ENCODE data around the gene ZDHHC16. TPM values are rescaled to one million over a fixed set of nuclear protein-coding genes. Genes with fewer than 3 reads are reported as not detected.
A peak's percentile ranks its signal among the peaks of the same experiment; 100 is the strongest.
"Not testable (repeated sequence)": the region's sequence is repeated elsewhere in the genome, so short reads cannot be mapped to it uniquely, and the experiment has no call there.

The ZDHHC16 gene
- total RNA-seq = 10 to 100 TPM; 54.3 to 62.9 (median 59.6) TPM

DNA sequence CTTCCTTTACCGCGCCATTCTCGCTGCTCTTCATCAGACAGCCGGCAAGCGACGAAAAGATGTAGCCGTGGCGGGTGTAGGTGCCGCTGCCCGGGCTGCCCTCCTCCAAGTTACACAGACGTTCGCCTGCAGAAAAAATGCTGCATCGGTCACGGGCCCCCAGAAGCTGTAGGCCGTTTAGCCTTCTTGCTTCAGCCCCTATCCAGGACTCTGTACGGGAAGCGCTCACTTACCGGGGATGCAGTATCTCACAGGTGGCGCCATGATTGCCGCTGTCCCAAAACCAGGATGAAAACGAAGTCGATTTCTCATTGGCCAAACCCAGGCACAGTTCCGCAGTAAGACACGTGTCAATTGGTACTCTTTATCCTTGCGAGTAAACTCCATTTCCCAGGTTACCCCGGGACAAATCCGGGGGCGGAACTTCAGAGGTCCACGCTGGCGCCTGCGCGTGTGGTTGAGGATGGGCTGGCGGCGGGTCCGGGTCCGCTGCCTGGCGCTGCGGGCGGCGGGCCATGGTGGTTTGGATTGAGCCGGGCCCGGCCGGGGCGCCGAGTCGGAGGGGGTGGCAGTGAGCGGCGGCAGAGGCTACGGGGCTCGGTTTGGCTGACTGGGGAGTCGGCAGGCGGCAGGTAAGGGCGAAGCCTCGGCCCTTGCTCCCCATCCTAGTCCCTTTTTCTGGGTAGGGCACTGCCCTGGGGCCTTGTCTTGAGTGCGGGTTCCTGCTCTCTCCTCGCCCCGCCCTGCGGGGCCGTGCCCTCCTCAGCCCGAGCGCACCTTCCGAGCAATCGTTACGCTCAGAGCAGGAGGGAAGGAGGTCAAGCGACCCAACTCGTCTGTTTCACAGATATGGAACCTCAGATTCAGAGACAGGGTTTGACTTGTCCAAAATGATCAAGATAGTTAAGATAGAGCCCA lies at the start of gene ZDHHC16, which contains the start of gene EXOSC1:
Gene ZDHHC16 (plus strand): TSS at position 454 of the 918 bp plus-strand sequence. CDS start 5,501 bp downstream, outside the sequence.
Gene EXOSC1 (minus strand): TSS at position 285 of the 918 bp plus-strand sequence. CDS start 21 bp downstream, at position 264.
- Mint-ChIP-seq H3K4me3 (peak within 1 kb of the TSS; percentile 99), H3K27me3 (ENCODE audit: low read depth) (no peaks in the 10 kb centered on the region), H3K36me3 (ENCODE audit: insufficient read depth) (peaks cover 16% of the 10 kb centered on the region), H3K9me3 (no peaks in the 10 kb centered on the region), H3K4me1 (ENCODE audit: low read depth) (peaks cover 52% of the 10 kb centered on the region)
- ATAC-seq (peak; percentile 92 to 93), DNase-seq (peak; percentile 85)

DNA sequence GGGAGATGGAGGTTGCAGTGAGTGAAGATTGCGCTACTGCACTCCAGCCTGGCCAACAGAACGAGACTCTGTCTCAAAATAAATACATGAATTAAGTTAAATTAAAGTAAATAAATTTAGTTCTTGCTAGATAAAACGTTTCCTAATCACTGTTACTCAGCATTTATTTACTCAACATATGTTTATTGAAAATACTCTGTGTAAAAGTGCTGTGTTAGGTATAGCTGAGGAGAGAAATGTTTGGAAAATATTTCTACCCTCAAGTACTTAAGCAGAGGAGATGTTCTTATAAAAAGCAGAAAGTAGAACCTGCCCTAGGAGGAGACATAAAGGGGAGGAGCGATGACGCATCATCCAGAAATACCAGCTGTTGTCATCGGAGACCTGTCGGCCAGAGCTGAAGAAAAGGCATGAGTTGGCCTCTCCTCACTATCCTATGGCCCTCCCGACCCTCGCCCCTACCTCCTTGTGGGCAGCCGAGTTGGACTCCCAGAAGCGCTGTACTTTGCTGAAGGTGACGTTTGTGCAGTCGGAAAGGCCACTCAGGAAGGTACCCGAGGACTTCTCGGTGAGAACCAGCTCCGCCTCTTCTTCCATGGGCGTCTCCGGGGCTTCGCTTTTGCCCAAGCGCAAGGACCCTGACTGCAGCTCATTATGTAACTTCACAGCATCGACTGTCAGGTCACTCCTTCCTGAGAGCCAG lies 46.0 kb upstream of the ZDHHC16 start:
- Mint-ChIP-seq H3K4me1 (ENCODE audit: low read depth) (peaks cover 5% of the 10 kb centered on the region), H3K36me3 (ENCODE audit: insufficient read depth) (peaks cover 10% of the 10 kb centered on the region), H3K27me3 (ENCODE audit: low read depth) (no peaks in the 10 kb centered on the region), H3K4me3 (peak overlapping the region; percentile 97), H3K9me3 (no peaks in the 10 kb centered on the region)
- peak; percentile 41 for DNase-seq
- ATAC-seq = no peak

DNA sequence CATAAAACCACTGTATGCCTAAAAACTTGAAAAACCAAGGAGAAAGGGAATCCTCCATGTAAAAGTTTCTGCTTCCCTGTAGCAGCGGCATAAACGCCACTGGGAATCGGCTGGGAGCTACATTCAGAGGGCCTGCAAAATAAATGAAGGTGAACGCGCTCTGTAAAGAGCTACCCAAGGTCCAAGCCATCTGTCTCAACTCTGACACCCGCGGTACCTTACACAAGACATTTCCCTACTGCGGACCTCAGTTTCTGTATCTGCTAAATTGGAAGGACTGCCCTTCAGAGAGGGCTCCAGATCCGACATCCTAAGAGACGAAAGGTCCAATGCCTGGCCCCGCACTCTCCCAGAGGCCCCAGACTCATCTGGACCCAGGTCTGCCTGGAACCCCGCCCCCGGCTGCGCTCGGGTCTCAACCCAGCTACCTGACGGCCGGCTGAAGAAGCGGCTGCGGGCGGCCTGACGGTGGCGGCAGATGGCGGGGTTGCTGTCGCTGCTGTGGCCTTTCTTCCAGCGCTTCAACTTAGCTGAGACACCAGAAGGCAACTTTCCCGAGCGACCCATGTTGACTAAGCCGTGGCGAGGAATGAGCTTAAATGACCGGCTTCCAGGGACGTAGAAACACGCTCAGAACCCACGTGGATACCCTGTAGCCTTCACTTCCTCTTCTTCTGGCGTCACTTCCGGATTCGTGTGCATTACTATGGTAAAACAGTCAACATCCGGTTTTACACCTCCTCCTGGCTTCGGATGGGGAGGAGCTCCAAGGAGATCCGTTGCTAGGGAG lies 45.1 kb upstream of the ZDHHC16 start, which contains the start of gene RRP12:
Gene RRP12 (minus strand): TSS at position 676 of the 790 bp plus-strand sequence. CDS start 109 bp downstream, at position 567.
- peak; percentile 97 to 98 for ATAC-seq
- Mint-ChIP-seq H3K27me3 (ENCODE audit: low read depth) (no peaks in the 10 kb centered on the region), H3K36me3 (ENCODE audit: insufficient read depth) (peaks cover 8% of the 10 kb centered on the region)

DNA sequence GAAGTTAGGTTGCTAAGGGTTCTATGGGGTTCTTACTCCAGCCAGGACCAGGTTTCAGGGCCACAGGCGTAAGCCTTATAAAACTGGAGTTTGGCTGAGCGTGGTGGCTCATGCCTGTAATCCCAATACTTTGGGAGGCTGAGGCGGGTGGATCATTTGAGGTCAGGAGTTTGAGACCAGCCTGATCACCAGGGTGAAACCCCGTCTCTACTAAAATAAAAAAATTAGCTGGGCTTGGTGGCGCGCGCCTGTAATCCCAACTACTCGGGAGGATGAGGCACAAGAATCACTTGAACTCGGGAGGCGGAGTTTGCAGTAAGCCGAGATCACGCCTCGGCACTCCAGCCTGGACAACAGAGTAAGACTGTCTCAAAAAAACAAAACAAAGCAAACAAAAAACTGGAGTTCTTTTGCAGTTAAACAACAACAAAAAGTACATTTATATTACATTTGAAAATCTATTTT lies 44.5 kb upstream of the ZDHHC16 start:
- ATAC-seq (no peak), DNase-seq (no peak)
- Mint-ChIP-seq H3K27me3 (ENCODE audit: low read depth) (no peaks in the 10 kb centered on the region), H3K4me3 (peak overlapping the region; percentile 97), H3K9me3 (no peaks in the 10 kb centered on the region), H3K36me3 (ENCODE audit: insufficient read depth) (peaks cover 2% of the 10 kb centered on the region), H3K4me1 (ENCODE audit: low read depth) (peaks cover 5% of the 10 kb centered on the region)

More for the DNA sequence above, 45.1 kb upstream of the ZDHHC16 start, which contains the start of gene RRP12:
- H3K4me3 Mint-ChIP-seq = peak within 1 kb of the TSS; percentile 97
- no peaks in the 10 kb centered on the region for H3K9me3 Mint-ChIP-seq
- peak; percentile 70 for DNase-seq
- H3K4me1 Mint-ChIP-seq (ENCODE audit: low read depth) = peaks cover 5% of the 10 kb centered on the region

DNA sequence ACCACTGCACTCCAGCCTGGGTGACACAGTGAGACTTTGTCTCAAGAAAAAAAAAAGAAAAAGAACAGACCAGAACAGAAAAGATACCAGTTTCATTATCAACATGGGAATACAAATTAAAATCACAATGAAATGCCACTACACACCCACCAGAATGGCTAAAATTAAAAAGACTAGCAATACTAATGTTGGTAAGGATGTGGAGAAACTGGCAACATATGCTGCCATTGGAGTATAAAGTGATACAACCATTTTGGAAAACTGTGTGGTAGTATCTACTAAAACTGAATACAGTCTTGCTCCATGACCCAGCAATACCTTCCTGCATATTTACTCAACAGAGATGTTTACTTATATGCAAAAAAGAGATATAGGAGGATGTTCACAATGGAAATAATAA lies 41.9 kb upstream of the ZDHHC16 start:
- no peak overlapping the region for H3K4me3 Mint-ChIP-seq
- H3K36me3 Mint-ChIP-seq (ENCODE audit: insufficient read depth) = no peaks in the 10 kb centered on the region
- no peaks in the 10 kb centered on the region for H3K9me3 Mint-ChIP-seq
- peaks cover 11% of the 10 kb centered on the region for H3K4me1 Mint-ChIP-seq (ENCODE audit: low read depth)
- DNase-seq = no peak
- no peaks in the 10 kb centered on the region for H3K27me3 Mint-ChIP-seq (ENCODE audit: low read depth)
- ATAC-seq = no peak

DNA sequence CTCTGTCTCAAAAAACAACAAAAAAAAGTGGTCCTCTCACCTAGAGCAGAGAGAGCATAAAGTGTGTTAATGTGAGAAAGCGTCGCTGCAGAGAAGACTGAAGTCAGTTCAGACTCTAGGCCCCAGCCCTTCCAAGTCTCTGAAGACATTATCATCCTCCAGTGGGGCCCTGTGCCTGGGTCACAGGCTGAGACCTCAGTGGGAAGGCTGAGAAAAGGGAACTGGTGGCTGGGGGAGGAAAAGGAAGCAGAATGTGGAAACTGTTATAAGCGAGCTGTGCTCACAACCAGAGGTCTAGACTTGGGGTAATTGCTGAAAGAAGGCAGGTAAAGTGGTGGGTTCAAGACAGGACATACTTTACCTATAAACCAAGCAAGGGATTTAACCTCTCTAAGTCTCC lies 39.9 kb upstream of the ZDHHC16 start:
- Mint-ChIP-seq H3K27me3 (ENCODE audit: low read depth) (no peaks in the 10 kb centered on the region), H3K4me3 (no peak overlapping the region), H3K9me3 (no peaks in the 10 kb centered on the region), H3K4me1 (ENCODE audit: low read depth) (peaks cover 11% of the 10 kb centered on the region), H3K36me3 (ENCODE audit: insufficient read depth) (no peaks in the 10 kb centered on the region)
- ATAC-seq = no peak
- DNase-seq = no peak

DNA sequence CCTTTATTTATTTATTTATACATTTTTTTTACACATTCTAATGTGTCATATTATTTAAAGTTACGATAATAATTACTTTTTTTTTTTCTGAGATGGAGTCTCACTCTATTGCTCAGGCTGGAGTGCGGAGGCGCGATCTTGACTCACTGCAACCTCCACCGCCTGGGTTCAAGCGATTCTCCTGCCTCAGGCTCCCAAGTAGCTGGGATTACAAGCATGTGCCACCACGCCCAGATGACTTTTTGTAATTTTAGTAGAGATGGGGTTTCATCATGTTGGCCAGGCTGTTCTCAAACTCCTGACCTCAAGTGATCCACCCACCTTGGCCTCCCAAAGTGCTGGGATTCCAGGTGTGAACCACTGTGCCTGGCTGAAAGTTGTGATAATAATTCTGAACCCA lies 39.5 kb upstream of the ZDHHC16 start:
- H3K9me3 Mint-ChIP-seq; H3K36me3 Mint-ChIP-seq (ENCODE audit: insufficient read depth); ATAC-seq; H3K4me1 Mint-ChIP-seq (ENCODE audit: low read depth); DNase-seq; H3K27me3 Mint-ChIP-seq (ENCODE audit: low read depth); H3K4me3 Mint-ChIP-seq: not testable (repeated sequence)

DNA sequence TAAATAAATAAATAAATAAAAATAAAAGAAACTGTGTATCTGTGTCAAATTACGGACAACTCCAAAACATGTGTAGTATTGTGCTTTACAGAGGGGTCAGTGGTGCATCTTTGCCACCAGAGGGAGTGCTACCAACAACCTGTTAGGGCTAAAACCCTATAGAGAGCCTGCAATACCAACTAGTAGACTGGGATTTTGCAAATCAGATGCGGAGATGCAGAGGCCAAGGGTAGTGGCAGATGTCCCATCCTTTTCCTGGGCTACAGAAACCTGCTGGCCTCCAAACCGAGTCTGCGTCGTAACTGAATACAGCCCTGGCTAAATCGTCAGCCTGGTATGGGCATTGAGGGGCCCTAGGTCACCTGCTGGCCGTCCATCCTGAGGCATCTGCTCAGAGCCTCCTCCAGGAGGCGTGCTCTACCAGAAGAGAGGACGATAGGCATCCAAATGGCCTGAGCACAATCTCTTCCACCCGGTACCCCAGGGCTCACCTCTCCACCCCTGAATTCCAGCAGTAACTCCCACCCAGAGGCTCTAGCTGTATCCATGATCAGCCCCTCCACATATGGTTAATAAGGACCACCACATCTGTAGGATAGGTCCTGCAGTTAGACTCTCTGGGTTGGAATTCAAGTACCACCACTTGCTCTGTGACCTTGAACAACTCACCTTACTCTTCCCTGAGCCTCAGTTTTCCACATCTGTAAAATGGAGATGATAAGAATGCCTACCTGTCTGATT lies 38.6 kb upstream of the ZDHHC16 start:
- Mint-ChIP-seq H3K27me3 (ENCODE audit: low read depth) (no peaks in the 10 kb centered on the region), H3K9me3 (no peaks in the 10 kb centered on the region), H3K36me3 (ENCODE audit: insufficient read depth) (no peaks in the 10 kb centered on the region), H3K4me1 (ENCODE audit: low read depth) (peaks cover 6% of the 10 kb centered on the region), H3K4me3 (peak overlapping the region; percentile 49)
- DNase-seq = peak; percentile 50
- ATAC-seq = peak; percentile 97 to 98

DNA sequence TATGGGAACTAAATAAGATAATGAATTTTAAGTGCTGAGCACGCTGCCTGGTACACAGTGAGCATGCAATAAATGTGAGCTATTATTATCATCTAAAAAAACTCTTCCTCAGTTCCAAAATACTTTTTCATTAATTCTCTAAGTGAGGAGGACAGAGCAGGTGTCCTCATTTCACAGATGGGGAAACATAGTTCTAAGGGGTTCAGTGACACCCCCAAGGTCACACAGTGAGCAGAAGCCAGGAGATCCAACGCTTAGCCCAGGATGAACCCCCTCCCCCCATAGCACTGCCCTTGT lies 38.1 kb upstream of the ZDHHC16 start:
- ATAC-seq (no peak), DNase-seq (no peak)
- Mint-ChIP-seq H3K36me3 (ENCODE audit: insufficient read depth) (no peaks in the 10 kb centered on the region), H3K9me3 (no peaks in the 10 kb centered on the region), H3K4me1 (ENCODE audit: low read depth) (peaks cover 11% of the 10 kb centered on the region), H3K4me3 (no peak overlapping the region), H3K27me3 (ENCODE audit: low read depth) (no peaks in the 10 kb centered on the region)

DNA sequence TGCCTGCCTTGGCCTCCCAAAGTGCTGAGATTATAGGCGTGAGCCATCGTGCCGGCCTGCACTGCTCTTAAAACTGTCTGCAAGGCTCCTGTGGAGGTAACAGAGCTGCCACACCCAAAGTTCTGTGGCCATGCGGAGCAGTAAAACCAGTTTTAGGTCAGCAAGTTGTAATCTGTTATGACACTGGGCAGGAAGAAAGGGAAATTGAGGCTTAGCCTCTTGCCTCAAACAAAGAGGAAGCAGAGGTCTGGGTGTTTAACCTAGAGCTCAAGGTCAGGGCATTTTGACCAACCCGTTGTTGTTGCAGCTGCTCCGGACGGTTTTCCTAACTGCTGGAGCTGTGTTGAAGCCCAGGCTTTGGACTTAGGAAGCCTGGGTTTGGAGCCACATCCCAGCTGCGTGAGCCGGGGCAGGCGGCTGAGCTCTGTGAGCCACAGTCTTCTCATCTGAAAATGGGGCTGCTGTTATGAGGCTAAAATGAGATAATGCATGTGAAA lies 37.4 kb upstream of the ZDHHC16 start:
- no peaks in the 10 kb centered on the region for H3K36me3 Mint-ChIP-seq (ENCODE audit: insufficient read depth)
- no peak for ATAC-seq
- no peak overlapping the region for H3K4me3 Mint-ChIP-seq
- no peaks in the 10 kb centered on the region for H3K9me3 Mint-ChIP-seq
- no peak for DNase-seq
- peaks cover 16% of the 10 kb centered on the region for H3K4me1 Mint-ChIP-seq (ENCODE audit: low read depth)
- no peaks in the 10 kb centered on the region for H3K27me3 Mint-ChIP-seq (ENCODE audit: low read depth)

DNA sequence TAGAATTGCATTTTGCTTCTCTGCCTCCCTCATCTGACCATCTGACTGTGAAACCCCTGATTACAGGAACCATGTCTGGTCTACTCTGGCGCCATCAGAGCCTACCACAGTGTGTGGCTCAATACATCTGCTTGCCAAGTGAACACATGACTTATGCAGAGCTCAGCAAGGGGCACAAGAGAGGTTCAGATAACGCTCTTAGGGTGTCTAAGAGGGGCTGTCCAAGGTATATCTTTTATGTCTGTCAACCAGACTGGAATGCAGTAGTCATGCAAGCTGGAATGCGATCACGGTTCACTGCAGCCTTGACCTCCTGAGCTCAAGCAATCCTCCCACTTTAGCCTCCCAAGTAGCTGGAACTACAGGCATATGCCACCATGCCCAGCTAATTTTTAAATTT lies 34.6 kb upstream of the ZDHHC16 start:
- Mint-ChIP-seq H3K9me3 (no peaks in the 10 kb centered on the region), H3K4me1 (ENCODE audit: low read depth) (peaks cover 41% of the 10 kb centered on the region), H3K4me3 (no peak overlapping the region), H3K27me3 (ENCODE audit: low read depth) (no peaks in the 10 kb centered on the region), H3K36me3 (ENCODE audit: insufficient read depth) (no peaks in the 10 kb centered on the region)
- DNase-seq = no peak
- ATAC-seq = no peak

DNA sequence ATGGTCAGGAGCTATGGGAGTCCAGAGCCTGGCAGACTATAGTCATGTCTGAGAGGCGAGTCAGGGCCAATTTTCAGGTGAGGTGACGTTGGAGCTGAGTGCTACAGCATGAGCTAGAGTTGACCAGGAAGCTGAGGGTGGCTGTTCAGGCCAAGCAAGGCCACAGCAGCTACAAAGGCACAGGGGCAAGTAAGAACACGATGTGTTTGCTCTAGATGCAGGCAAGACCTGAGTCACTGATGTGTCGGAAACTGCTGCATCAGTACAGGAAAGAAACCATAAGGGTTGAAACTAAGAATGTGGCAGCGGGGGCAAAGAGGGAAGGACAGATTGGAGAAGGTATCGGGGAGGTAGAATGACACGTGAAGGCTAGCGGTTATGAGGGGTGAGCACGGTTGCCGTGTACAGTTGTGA lies 33.1 kb upstream of the ZDHHC16 start:
- ATAC-seq (peak; percentile 77 to 80), DNase-seq (no peak)
- peak overlapping the region; percentile 33 for H3K4me3 Mint-ChIP-seq
- H3K27me3 Mint-ChIP-seq (ENCODE audit: low read depth) = no peaks in the 10 kb centered on the region
- peaks cover 47% of the 10 kb centered on the region for H3K4me1 Mint-ChIP-seq (ENCODE audit: low read depth)
- no peaks in the 10 kb centered on the region for H3K9me3 Mint-ChIP-seq
- no peaks in the 10 kb centered on the region for H3K36me3 Mint-ChIP-seq (ENCODE audit: insufficient read depth)

DNA sequence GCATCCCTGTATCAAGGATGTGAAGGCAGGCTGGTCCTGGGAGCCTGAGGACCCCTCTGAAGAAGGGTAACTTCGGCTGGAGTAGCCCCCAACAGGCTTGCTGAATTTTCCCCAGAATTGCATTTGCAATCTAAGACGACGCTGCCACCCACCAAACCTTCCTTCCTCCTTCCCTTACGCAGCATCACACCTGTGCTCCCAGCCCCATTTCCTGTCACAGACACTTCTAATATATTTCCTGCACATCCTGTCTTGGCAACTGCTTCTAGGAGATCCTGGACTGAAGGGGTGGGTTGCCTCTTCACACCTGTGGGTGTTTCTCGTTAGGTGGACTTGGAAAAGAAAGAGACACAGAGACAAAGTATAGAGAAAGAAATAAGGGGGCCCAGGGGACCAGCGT lies 29.4 kb upstream of the ZDHHC16 start:
- Mint-ChIP-seq H3K27me3 (ENCODE audit: low read depth) (no peaks in the 10 kb centered on the region), H3K4me3 (peak overlapping the region; percentile 11), H3K36me3 (ENCODE audit: insufficient read depth) (no peaks in the 10 kb centered on the region), H3K9me3 (no peaks in the 10 kb centered on the region), H3K4me1 (ENCODE audit: low read depth) (peaks cover 71% of the 10 kb centered on the region)
- ATAC-seq = no peak
- no peak for DNase-seq
